Central memory CD4-positive, alpha-beta T cell (primary cell): ENCODE data around the gene MTR.
"Not testable (repeated sequence)": the region's sequence is repeated elsewhere in the genome, so short reads cannot be mapped to it uniquely, and the experiment has no call there.

Experiments used
- DNase-seq: peaks from one replicate; pipeline ENCODE4 v3.0.0; 2022

MTR gene

GRCh38 chr1:236835491-236835890 is 40.4 kb downstream of the MTR start:
- DNase-seq, result no peak

GRCh38 chr1:236836157-236836556 is 41.1 kb downstream of the MTR start:
- DNase-seq, result no peak

DNA sequence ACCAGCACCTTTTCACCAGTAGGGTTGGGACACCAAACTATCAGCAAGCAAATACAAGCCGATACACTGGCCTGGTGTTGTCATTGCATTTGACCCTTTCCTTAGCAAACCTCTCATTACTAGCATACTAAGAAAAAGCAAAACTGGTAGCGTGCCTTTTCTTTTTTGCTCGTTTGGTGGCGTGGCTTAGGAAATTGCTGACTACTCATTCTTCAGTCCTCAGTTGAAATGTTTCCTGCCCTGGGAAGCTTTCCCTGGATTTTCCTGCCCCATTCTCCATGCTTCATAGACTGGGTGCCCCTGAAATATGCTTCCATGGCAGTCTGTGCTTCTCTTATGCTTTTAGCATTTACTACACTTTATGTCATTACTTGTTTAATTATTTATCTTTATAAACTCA is 42.0 kb downstream of the MTR start:
- DNase-seq, result no peak

DNA sequence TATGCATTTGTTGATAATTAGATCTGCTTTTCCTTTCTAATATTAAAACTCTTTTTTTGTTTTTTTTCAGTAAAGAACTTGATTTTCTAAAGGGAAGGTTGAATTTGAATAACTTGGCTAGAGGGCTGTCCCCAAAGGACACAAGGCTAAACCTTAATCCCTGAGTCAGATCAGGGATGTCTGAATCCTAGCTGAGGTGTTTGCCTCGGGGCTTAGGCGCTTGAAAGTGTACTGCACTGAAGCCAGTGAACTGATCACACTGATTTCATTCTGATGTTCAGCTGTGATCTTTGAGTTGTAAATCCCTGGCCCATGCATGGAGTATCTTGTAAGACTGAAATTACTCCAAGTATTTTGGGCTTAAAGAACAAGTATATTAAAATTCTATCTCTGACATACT is 42.8 kb downstream of the MTR start:
- no peak for DNase-seq

- DNase-seq, result no peak
Measured at GRCh38 chr1:236841341-236841740, 46.2 kb downstream of the MTR start.

- no peak for DNase-seq
Measured at GRCh38 chr1:236844499-236845271, 49.6 kb downstream of the MTR start.

DNA sequence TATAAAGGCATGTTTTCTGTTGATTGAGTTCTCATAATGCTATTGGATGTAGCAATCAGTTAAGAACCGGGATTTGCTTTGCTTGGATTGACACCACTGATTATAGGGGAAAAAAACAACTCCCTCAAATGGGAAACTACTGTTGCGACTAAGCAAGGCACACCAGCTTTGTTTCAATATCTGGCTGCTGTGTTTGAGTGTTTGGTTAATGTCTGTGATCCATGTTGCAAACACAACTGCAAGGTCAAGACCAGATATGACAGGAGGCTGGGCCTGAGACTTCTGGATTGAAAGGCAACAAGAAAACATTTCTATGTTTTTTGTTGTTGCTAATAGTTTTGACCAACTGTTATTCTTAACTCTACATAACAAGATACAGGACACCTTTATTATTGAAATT is 50.7 kb downstream of the MTR start:
- no peak for DNase-seq

GRCh38 chr1:236848274-236848923 is 53.3 kb downstream of the MTR start:
- no peak for DNase-seq

DNA sequence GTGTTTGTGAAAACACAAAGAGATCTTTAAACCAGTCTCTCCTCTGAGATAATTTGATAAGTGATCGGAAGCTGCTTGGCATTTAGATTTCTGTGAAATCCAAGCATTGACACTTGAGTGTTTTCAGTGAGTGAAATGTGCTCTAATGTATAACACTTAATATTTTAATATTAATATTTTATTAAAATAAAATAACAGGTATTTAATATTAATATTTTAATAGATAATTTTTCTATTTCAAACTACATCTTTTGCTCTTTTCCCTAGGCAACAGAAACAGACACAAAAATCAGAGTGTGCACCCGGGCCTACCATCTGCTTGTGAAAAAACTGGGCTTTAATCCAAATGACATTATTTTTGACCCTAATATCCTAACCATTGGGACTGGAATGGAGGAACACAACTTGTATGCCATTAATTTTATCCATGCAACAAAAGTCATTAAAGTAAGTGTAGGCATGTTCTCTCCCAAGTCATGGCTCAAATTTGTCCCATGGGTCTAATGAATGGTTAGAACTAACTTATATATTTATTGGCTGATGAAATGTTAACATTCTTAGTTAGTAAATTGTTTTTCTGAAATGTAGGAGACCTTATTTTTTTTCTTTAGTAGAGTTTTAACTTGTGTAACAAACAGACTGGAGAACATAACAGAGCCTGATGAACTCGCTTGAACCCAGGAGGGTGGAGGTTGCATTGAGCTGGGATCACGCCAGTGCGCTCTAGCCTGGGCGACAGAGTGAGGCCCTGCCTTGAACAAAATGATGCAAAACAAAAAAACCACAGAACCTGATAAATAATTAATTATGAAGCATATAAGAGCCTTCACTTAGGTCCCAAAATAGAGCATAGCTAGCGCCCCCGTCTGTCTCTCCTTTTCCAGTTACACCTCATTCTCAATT is 55.2 kb downstream of the MTR start:
- no peak for DNase-seq

GRCh38 chr1:236851871-236852270 is 56.8 kb downstream of the MTR start:
- DNase-seq, result no peak

DNA sequence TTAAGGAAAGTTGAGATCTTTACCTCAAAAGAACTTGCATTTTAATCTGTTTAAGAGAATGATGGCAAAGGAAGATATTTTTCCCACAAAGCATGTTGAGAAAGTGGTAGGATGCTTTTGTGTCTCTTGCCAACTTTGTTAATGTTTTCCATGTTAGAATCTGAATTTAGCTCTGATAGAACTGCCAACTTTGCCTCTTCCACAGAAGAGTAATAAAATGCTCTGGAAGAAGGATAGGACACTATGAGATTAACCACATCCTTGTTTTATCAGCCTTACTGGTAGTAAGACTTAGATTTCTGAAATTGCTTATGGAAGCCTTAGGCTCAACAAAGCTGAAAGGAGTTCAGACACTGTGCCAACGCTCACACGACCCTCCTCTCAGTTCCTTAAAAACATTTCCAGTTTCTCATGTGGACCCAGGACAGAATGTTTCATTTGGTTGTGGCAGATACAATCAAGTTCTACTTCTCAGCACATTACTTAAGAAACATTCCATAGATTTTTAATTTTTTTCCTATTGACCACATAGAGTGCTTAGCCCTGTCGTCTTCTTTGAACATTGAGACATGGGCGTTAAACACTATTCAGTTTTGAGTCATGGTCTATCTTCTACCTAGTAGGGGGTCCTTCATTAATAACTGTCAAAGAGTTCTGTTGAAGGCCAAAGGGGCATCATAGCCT is 59.0 kb downstream of the MTR start:
- no peak for DNase-seq

- no peak for DNase-seq
Measured at GRCh38 chr1:236854605-236854983, 59.5 kb downstream of the MTR start.

DNA sequence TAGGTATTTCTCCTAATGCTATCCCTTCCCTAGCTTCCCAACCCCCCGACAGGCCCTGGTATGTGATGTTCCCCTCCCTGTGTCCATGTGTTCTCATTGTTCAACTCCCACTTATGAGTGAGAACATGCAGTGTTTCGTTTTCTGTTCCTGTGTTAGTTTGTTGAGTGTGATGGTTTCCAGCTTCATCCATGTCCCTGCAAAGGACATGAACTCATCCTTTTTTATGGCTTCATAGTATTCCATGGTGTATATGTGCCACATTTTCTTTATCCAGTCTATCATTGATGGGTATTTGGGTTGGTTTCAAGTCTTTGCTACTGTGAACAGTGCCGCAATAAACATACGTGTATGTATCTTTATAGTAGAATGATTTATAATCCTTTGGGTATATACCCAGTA is 61.6 kb downstream of the MTR start:
- DNase-seq, result not testable (repeated sequence)

GRCh38 chr1:236858165-236858564 is 63.1 kb downstream of the MTR start:
- DNase-seq, result no peak

DNA sequence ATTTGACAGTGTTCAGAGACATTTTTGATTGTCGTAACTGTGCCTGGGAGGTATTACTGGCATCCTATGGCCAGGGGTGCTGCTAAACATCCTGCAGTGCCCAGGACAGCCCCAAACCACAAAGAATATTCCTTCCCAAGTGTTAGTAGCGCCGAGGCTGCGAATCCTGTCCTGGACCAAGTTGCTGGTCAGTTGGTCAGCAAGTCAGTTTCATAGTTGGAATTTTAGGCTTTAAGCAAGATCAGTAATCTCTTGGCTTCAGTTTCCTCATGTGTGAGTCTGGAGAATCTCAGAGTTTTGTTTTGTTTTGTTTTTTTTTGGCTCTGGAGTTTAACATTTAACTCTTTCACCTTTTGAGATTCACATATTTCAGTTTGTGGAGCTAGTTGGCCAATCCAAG is 65.0 kb downstream of the MTR start:
- no peak for DNase-seq

- DNase-seq, result no peak
Measured at GRCh38 chr1:236860674-236861073, 65.6 kb downstream of the MTR start.

DNA sequence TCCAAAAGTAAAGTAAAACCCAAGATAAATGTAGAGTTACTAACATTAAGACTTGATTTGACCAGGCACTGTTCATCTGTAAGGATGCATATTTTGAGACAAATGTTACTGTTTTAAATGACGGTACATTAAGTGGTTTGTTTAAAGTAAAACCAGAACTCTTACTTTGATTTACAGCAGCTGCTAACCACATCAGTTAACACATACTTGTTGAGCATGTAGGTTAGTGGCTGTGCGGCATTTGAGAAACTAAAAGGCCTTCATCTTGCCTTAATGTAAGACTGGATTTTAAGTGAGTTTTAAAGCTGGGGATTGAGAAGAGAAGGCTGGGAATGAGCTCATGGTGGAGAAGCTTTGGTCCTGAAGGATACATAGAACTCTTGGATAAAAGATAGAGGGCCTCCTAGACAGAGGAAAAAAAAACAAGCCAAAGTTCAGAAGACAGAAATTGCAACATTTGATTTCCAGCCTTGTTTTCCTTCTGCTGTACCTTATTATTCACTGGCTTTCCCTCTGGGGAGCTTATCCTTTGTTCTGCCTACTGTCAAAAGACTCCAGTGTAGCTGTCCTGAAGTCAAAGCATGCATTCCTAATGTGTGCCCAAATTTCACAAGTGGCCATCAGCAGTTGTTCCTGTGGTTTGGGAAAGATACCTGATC is 66.6 kb downstream of the MTR start:
- DNase-seq, result no peak

DNA sequence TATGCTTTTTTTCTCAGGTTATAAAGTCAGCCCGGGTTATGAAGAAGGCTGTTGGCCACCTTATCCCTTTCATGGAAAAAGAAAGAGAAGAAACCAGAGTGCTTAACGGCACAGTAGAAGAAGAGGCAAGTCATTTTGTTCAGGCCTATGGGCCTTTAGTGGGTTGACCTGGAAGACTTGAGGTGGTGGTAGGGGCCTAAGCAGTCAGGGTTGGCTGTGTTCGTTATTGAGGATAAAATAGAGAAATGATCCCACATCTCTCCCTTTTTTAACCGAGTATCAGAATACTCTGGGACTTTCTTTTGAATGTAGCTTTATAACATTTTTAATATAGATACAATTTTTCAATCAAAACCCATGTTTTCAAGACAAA is 67.1 kb downstream of the MTR start:
- DNase-seq, result no peak

DNA sequence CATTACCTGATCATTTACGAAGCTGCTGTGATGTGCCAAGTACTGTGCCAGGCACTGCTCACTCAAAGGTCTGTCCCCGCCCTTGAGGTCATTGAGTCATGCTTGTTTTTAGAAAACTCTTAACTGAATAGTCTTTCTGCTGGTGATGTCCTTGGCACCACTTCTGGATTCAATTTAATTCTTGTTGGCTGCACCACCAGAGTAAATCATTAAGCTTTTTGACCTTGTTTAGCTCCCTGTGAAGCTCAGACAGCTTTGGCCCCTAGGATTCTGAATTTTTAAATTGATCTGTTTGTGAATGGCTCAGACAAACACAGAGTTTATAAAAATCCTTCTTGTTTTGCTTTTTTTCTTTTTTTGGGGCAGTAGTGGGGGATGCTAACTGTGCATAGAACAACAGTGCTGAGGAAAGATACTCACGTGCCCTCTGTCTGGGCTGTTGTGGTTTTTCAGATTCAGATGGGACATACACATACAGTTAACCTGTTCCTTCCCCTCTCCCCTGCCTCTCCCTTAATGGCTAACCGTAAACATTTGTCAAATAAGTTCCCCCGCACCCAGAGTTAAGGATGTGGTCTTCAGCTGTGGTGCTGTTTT is 67.6 kb downstream of the MTR start:
- no peak for DNase-seq

DNA sequence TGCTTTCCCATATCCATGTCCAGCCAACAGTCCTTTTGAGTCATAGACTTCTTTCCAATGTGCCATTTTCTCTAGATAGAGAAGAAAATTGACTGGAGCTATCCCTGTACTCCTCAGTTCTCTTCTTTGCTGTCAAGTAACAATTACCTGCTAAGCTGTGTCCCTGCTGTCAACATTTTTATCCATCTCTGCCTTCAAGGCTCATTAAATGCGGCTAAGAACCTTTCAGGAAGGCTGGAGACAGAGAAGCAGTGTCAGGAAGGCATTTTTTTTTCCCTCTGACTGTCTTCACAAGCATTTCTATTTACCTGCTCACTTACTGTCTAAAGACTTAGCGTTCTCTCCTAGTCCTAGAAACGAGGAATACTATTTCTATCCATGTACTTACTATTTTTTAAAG is 69.1 kb downstream of the MTR start:
- no peak for DNase-seq

- no peak for DNase-seq
Measured at GRCh38 chr1:236864996-236865817, 70.1 kb downstream of the MTR start.
